ENCODE results near the gene CHST4.

The CHST4 gene

DNA sequence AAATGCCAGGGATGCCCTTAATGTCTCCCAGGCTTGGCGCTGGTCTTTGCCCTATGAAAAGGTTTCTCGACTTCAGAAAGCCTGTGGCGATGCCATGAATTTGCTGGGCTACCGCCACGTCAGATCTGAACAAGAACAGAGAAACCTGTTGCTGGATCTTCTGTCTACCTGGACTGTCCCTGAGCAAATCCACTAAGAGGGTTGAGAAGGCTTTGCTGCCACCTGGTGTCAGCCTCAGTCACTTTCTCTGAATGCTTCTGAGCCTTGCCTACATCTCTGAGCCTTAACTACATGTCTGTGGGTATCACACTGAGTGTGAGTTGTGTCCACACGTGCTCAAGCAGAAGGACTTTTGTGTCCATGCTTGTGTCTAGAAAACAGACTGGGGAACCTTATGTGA is 11.4 kb downstream of the CHST4 start:
- peak; percentile 80 for TF ChIP-seq CTCF (IDR thresholded peaks at IDR 0.05; ENCODE audit: borderline replicate concordance, insufficient read depth, low read depth, low read length)

DNA sequence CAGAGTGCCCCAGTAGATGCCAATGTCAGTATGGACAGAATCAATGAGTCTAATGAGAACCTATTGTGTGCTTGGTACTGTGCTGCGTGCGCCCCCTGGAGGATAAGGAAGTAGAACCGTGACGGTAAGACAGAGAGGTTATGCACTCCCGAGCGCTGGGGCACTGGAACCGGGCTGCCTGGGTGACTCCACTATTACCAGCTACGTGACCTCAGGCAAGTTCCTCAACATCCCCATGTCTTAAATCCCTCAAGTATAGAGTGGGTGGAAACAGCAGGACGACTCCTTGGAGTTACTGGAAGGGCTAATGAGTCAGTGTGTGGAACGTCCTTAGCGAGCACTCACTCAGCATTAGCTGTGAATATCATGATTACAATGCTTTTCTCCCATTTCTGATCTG is 16.2 kb downstream of the CHST4 start:
- H3K4me3 ChIP-seq (ENCODE audit: low read depth, low read length): no peak overlapping the region

More for the DNA sequence above, 11.4 kb downstream of the CHST4 start:
- no peak overlapping the region for H3K4me3 ChIP-seq (ENCODE audit: low read depth, low read length)

GRCh38 chr16:71547168-71547567 is 20.9 kb downstream of the CHST4 start:
- TF ChIP-seq CTCF (IDR thresholded peaks at IDR 0.05; ENCODE audit: borderline replicate concordance, insufficient read depth, low read depth, low read length): no peak

More for the DNA sequence above, 16.2 kb downstream of the CHST4 start:
- peak; percentile 83 for TF ChIP-seq CTCF (IDR thresholded peaks at IDR 0.05; ENCODE audit: borderline replicate concordance, insufficient read depth, low read depth, low read length)

DNA sequence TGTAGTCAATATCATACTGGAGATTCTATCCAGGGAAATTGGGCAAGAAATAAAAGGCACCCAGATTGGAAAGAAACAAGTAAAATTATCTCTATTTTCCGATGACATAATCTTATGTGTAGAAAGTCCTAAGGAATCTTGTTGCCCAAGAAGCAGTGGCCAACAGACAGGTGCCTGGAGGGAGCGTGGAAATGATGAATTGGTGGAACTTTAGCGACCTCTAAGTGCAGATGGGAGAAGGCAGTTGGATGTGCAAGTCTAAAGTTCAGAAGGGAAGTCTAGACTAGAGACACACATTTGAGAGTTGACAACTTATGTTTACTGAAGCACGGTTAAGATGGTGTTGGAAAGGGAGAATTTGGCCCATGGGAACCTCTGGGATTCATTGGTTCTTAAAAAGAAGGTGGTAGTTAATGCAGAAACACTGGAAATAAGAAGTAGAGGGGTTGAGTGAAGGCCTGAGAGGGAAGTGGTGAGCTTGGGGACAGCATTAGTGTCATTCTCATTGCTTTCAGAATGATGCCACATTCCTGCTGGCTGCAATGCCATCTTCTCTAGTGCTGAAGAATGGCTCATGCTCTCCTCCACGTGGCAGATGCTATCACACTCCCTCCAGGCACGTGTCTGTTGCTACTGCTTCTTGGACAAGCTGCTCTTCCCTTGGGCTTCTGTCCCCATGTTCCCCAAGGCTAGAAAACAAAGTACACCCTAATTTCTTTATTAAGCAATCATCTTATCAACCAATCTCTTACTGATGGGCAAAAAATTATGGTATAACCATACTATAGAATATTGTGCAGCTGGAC is 26.7 kb downstream of the CHST4 start:
- H3K4me3 ChIP-seq (ENCODE audit: low read depth, low read length): no peak overlapping the region
- TF ChIP-seq CTCF (IDR thresholded peaks at IDR 0.05; ENCODE audit: borderline replicate concordance, insufficient read depth, low read depth, low read length): no peak

More at GRCh38 chr16:71547168-71547567, 20.9 kb downstream of the CHST4 start:
- H3K4me3 ChIP-seq (ENCODE audit: low read depth, low read length): no peak overlapping the region

GRCh38 chr16:71555230-71555891 is 29.1 kb downstream of the CHST4 start:
- no peak for TF ChIP-seq CTCF (IDR thresholded peaks at IDR 0.05; ENCODE audit: borderline replicate concordance, insufficient read depth, low read depth, low read length)
- no peak overlapping the region for H3K4me3 ChIP-seq (ENCODE audit: low read depth, low read length)

DNA sequence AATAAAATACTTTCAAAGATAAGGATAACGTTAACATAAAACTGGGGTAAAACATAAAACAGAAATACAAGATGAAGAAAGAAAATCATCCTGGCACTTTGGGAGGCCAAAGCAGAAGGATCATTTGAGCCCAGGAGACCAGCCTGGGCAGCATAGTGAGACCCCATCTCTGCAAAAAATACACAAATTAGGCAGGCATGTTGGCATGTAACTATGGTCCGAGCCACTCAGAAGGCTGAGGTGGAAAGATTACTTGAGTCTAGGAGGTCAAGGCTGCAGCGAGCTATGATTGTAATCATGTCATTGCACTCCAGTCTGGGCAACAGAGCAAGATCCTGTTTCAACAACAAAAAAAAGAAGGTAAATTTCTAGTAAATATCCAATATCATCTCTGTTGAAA is 31.1 kb downstream of the CHST4 start:
- H3K4me3 ChIP-seq (ENCODE audit: low read depth, low read length): no peak overlapping the region
- no peak for TF ChIP-seq CTCF (IDR thresholded peaks at IDR 0.05; ENCODE audit: borderline replicate concordance, insufficient read depth, low read depth, low read length)

All from GM12875 (cell line).